ENCODE measurements around the gene SBF2.
A peak's percentile ranks its signal among the peaks of the same experiment; 100 is the strongest.

Gene SBF2

DNA sequence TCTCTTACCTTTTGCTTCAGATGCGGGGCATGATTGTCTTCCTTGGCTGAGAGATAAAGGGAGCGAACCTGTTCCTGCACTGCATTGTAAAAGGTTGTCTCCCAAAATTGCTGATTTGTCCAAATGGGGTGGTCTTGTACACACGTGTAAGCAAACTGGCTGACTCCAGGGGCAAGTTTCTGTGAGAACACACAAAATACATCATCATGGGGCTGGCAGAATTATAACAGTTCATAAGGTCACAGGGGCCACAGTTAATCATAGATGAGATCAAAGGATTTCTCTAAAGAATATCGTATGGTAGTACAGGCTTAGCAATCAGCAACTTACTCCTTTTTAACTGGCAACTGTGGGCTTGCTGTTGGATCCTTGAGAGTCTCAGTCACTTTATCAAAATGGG is 435.8 kb downstream of the SBF2 start:
- peaks cover 5% of the 10 kb centered on the region for H3K36me3 ChIP-seq (ENCODE audit: low read depth)
- ATAC-seq (ENCODE audit: low read depth) (no peak), DNase-seq (ENCODE audit: low spot score) (no peak)
- no peaks in the 10 kb centered on the region for H3K9me3 ChIP-seq (ENCODE audit: severe bottlenecking)
- no peak overlapping the region for H3K27ac ChIP-seq (ENCODE audit: poor library complexity, severe bottlenecking)
- H3K4me3 ChIP-seq (ENCODE audit: severe bottlenecking) = no peak overlapping the region
- no peaks in the 10 kb centered on the region for H3K27me3 ChIP-seq (ENCODE audit: insufficient read depth, poor library complexity, severe bottlenecking)
- TF ChIP-seq, protein P1, sequence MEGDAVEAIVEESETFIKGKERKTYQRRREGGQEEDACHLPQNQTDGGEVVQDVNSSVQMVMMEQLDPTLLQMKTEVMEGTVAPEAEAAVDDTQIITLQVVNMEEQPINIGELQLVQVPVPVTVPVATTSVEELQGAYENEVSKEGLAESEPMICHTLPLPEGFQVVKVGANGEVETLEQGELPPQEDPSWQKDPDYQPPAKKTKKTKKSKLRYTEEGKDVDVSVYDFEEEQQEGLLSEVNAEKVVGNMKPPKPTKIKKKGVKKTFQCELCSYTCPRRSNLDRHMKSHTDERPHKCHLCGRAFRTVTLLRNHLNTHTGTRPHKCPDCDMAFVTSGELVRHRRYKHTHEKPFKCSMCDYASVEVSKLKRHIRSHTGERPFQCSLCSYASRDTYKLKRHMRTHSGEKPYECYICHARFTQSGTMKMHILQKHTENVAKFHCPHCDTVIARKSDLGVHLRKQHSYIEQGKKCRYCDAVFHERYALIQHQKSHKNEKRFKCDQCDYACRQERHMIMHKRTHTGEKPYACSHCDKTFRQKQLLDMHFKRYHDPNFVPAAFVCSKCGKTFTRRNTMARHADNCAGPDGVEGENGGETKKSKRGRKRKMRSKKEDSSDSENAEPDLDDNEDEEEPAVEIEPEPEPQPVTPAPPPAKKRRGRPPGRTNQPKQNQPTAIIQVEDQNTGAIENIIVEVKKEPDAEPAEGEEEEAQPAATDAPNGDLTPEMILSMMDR (IDR thresholded peaks at IDR 0.05; ENCODE audit: poor library complexity, severe bottlenecking) = no peak
- peaks cover 11% of the 10 kb centered on the region for H3K4me1 ChIP-seq (ENCODE audit: insufficient read depth, poor library complexity, severe bottlenecking)

DNA sequence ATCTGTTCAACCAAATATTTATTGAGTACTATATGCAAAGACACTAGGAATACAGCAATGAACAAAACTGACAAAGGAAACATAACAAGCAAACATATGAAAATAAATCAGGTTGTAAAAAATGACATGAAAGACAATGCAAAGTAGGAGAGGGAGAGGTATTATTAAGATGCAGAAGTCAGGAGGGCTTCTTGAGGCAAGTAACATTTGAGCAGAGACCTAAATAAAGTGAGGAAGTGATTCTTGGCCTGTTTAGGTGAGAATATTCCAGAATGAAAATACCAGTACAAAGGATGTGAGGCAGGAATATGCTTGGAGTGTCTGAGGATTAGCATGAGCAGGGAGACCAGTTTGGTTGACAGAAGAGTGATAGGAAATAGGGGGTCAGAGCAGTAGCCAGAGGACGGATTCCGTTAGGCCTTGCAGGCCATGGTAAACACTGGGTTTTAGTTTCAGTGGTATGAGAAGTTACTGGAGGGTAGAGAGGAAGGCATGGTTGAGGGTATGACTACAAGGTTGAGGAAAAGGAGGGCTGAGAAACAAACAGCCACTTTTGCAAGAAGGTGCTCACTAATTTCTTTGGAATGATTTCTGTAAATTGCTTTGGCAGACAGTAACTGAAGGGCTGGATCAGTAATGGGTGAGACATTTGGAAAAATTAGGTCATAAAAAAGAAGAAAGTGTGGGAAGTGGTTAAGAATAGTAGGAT is 438.3 kb downstream of the SBF2 start:
- DNase-seq (ENCODE audit: low spot score) = no peak
- H3K4me1 ChIP-seq (ENCODE audit: insufficient read depth, poor library complexity, severe bottlenecking) = peaks cover 5% of the 10 kb centered on the region

DNA sequence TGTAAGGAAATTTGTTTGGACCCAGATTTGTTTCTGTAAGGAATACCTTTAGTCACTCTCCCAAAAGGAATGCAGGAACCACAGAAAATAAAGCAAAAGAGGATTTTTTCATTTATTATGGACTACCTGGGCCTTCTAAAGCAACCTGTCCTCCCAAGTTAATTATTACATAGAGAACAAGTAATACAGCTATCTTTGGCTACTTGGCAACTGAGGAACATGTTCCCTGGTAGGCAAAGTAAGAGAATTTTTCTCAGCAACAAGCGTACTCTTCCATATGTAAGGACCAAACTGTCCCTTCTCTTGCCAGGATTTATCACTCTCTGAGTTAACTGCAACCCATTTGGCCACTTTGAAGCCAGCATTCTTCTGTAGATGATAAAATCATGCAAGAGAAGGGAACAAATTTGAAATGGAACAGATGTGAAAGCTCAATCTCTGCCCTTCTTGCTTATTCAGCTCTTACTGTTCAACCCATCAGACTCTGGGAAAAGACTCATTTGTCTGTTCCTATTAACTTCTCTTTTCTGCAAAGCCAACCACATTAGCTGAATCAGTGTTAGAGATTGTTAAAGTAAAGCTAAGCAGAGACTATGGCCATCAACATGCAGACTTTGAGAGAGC is 440.0 kb downstream of the SBF2 start:
- DNase-seq (ENCODE audit: low spot score) (no peak), ATAC-seq (ENCODE audit: low read depth) (no peak)
- H3K27me3 ChIP-seq (ENCODE audit: insufficient read depth, poor library complexity, severe bottlenecking) = no peaks in the 10 kb centered on the region
- H3K9me3 ChIP-seq (ENCODE audit: severe bottlenecking) = no peaks in the 10 kb centered on the region
- TF ChIP-seq, protein P1 (IDR thresholded peaks at IDR 0.05; ENCODE audit: poor library complexity, severe bottlenecking) = no peak
- peaks cover 5% of the 10 kb centered on the region for H3K4me1 ChIP-seq (ENCODE audit: insufficient read depth, poor library complexity, severe bottlenecking)
- peaks cover 18% of the 10 kb centered on the region for H3K36me3 ChIP-seq (ENCODE audit: low read depth)
- H3K27ac ChIP-seq (ENCODE audit: poor library complexity, severe bottlenecking) = no peak overlapping the region
- no peak overlapping the region for H3K4me3 ChIP-seq (ENCODE audit: severe bottlenecking)

More for the DNA sequence above, 438.3 kb downstream of the SBF2 start:
- Histone ChIP-seq H3K36me3 (ENCODE audit: low read depth) (peaks cover 8% of the 10 kb centered on the region), H3K27ac (ENCODE audit: poor library complexity, severe bottlenecking) (no peak overlapping the region), H3K9me3 (ENCODE audit: severe bottlenecking) (no peaks in the 10 kb centered on the region), H3K27me3 (ENCODE audit: insufficient read depth, poor library complexity, severe bottlenecking) (no peaks in the 10 kb centered on the region), H3K4me3 (ENCODE audit: severe bottlenecking) (no peak overlapping the region)
- no peak for ATAC-seq (ENCODE audit: low read depth)
- TF ChIP-seq, protein P1 (IDR thresholded peaks at IDR 0.05; ENCODE audit: poor library complexity, severe bottlenecking) = no peak

DNA sequence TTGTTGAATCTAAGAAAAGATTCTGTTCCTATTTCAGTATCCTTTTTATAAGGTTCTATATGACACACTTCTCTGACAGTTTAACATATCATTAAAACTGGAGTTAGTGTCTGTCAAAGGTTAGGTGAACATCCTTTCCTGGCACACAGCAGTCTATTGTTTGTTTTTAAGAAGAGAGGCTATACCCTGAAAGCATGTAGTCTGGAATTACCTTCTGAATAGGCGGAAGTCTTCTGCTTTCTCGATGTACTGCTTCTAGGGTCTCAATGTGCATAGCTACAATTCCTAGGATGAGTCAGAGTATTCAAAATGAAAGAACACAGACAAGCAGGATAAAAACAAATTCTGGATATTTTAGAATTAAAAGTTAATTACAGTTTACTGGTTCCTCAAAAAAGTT is 441.6 kb downstream of the SBF2 start:
- Histone ChIP-seq H3K4me1 (ENCODE audit: insufficient read depth, poor library complexity, severe bottlenecking) (peaks cover 5% of the 10 kb centered on the region), H3K27me3 (ENCODE audit: insufficient read depth, poor library complexity, severe bottlenecking) (no peaks in the 10 kb centered on the region), H3K36me3 (ENCODE audit: low read depth) (peaks cover 22% of the 10 kb centered on the region), H3K9me3 (ENCODE audit: severe bottlenecking) (no peaks in the 10 kb centered on the region), H3K27ac (ENCODE audit: poor library complexity, severe bottlenecking) (peak overlapping the region; percentile 35), H3K4me3 (ENCODE audit: severe bottlenecking) (no peak overlapping the region)
- no peak for ATAC-seq (ENCODE audit: low read depth)
- TF ChIP-seq, protein P1 (IDR thresholded peaks at IDR 0.05; ENCODE audit: poor library complexity, severe bottlenecking) = no peak
- no peak for DNase-seq (ENCODE audit: low spot score)

DNA sequence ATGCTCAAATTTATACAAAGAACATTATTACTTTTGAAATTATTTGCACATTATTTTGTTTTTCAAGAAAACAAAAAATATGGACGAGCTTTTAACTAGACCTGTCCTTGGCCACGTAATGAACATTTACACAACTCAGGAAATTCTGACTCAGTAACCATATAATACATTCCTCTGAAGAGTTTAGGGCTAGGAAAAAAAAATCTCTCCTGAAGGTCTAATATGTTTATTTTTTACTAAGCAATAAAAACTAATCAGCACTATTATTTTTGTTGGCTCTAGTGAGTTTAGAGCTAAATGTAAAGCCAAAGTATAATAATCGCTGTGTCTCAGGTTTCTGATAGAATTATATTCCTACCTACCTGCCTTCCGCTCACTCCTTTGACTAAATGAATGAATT is 442.7 kb downstream of the SBF2 start:
- no peak overlapping the region for H3K4me3 ChIP-seq (ENCODE audit: severe bottlenecking)
- DNase-seq (ENCODE audit: low spot score) = no peak
- TF ChIP-seq, protein P1 (IDR thresholded peaks at IDR 0.05; ENCODE audit: poor library complexity, severe bottlenecking) = no peak
- H3K36me3 ChIP-seq (ENCODE audit: low read depth) = peaks cover 27% of the 10 kb centered on the region
- no peaks in the 10 kb centered on the region for H3K9me3 ChIP-seq (ENCODE audit: severe bottlenecking)
- peak overlapping the region; percentile 35 for H3K27ac ChIP-seq (ENCODE audit: poor library complexity, severe bottlenecking)
- H3K4me1 ChIP-seq (ENCODE audit: insufficient read depth, poor library complexity, severe bottlenecking) = peaks cover 5% of the 10 kb centered on the region
- ATAC-seq (ENCODE audit: low read depth) = peak; percentile 79
- H3K27me3 ChIP-seq (ENCODE audit: insufficient read depth, poor library complexity, severe bottlenecking) = no peaks in the 10 kb centered on the region
